Effector memory CD4-positive, alpha-beta T cell (primary cell): ENCODE measurements around the gene SBNO2.
"Not testable (repeated sequence)": the region's sequence is repeated elsewhere in the genome, so short reads cannot be mapped to it uniquely, and the experiment has no call there.

Experiments
- DNase-seq, 3 donors: peaks; one replicate each; pipeline ENCODE4 v3.0.0-alpha.2; 2020
- H3K27ac ChIP-seq: 2 replicates; pipeline ENCODE4 v1.7.0; 2013; ENCODE audit warnings: mild to moderate bottlenecking, low read length, moderate library complexity; ENCODE audit not compliant: insufficient read depth, poor library complexity, severe bottlenecking
- H3K27me3 ChIP-seq: replicated peaks from 2 replicates; pipeline ENCODE4 v1.7.0; 2013; ENCODE audit warnings: mild to moderate bottlenecking, low read length; ENCODE audit not compliant: insufficient read depth, control insufficient read depth, poor library complexity, severe bottlenecking
- H3K36me3 ChIP-seq: 2 replicates; pipeline ENCODE4 v1.7.0; 2013; ENCODE audit warnings: mild to moderate bottlenecking, low read length, moderate library complexity; ENCODE audit not compliant: control insufficient read depth, insufficient read depth
- H3K4me1 ChIP-seq: 2 replicates; pipeline ENCODE4 v1.7.0; 2013; ENCODE audit warnings: low read length, mild to moderate bottlenecking; ENCODE audit not compliant: control insufficient read depth, insufficient read depth, poor library complexity, severe bottlenecking
- H3K4me3 ChIP-seq: 2 replicates; pipeline ENCODE4 v1.7.0; 2013; ENCODE audit warnings: low read length, low read depth, mild to moderate bottlenecking; ENCODE audit not compliant: insufficient read depth, poor library complexity, severe bottlenecking
- H3K9me3 ChIP-seq: 2 replicates; pipeline ENCODE4 v1.7.0; 2013; ENCODE audit warnings: mild to moderate bottlenecking, low read length, moderate library complexity; ENCODE audit not compliant: control insufficient read depth

Gene SBNO2

DNA sequence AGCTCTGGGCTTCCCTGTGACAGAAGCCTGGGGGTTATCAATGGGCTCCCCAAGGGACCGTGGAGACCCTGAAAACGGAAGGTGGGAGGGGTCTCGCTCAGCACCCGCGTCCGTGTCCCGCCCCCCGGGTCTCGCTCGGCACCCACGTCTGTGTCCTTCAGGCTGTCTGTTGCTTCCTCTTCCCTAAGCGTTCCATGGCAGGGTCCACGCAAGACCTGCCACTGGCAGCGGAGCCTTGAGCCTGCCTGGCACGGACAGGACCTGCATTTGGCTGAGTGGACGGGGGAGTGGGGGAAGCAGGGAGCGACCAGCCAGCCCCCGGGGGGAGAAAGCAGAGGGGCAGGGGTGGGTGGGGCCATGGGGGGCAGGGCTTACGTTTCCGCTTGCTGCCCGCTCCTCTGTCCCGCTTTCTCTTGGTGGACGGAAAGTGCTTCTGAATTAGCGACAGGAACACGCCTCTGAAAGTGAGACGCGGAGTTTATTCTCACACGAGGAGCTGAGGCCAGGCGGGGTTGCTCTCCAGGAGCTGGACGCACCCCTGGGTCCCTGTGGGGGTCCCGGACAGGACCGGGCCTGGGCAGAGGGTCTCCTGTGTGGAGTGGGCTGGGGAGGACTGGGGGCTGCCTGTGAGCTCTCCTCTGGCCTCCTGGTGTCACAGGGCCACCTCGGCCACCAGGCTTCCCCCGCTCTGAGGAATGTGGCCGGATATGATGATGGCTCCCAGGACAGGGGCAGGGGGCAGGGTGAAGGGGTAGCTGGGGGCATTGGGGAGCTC is 58.2 kb downstream of the SBNO2 start:
- no peak for DNase-seq
- no peak overlapping the region for H3K27ac ChIP-seq
- H3K36me3 ChIP-seq, result peaks cover 78% of the 10 kb centered on the region
- no peaks in the 10 kb centered on the region for H3K9me3 ChIP-seq
- no peaks in the 10 kb centered on the region for H3K27me3 ChIP-seq
- peaks cover 10% of the 10 kb centered on the region for H3K4me1 ChIP-seq
- H3K4me3 ChIP-seq, result no peak overlapping the region

DNA sequence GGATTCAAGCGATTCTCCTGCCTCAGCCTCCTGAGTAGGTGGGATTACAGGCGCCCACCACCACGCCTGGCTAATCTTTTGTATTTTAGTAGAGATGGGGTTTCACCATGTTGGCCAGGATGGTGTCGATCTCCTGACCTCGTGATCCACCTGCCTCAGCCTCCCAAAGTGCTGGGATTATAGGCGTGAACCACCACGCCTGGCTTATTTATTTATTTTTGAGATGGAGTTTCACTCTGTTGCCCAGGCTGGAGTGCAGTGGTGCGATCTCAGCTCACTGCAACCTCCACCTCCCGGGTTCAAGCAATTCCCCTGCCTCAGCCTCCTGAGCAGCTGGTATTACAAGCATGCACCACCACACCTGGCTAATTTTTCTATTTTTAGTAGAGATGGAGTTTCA is 59.3 kb downstream of the SBNO2 start:
- H3K4me3 ChIP-seq, H3K4me1 ChIP-seq, H3K27ac ChIP-seq, H3K9me3 ChIP-seq, H3K27me3 ChIP-seq, DNase-seq: not testable (repeated sequence)
- peaks cover 79% of the 10 kb centered on the region for H3K36me3 ChIP-seq

DNA sequence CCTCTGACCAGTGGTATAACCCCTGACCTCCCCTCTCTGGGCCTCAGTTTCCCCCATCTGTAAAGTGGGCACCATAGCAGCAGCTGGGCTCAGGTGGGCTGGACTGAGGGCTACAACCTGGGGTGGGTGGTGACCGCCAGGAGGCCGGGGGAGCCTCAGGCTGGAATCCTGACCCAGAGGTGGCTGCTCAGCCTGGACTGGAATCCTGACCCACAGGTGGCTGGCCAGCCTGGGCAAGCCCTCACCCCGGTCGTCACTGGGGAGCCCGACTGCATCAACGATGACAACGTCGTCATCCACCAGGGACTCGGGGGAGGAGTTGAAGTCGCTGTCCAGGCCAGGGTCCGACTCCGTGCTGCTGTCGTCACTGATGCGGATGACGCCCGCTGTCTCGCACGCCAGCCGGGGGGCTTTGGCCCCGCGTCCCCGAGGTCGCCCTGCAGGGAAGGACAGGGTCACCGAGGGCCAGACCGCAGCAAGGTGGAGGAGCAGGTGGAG is 60.0 kb downstream of the SBNO2 start:
- no peak overlapping the region for H3K4me3 ChIP-seq
- peaks cover 78% of the 10 kb centered on the region for H3K36me3 ChIP-seq
- H3K27me3 ChIP-seq, result no peaks in the 10 kb centered on the region
- no peak overlapping the region for H3K27ac ChIP-seq
- H3K9me3 ChIP-seq, result no peaks in the 10 kb centered on the region
- DNase-seq, result no peak
- H3K4me1 ChIP-seq, result peaks cover 10% of the 10 kb centered on the region

DNA sequence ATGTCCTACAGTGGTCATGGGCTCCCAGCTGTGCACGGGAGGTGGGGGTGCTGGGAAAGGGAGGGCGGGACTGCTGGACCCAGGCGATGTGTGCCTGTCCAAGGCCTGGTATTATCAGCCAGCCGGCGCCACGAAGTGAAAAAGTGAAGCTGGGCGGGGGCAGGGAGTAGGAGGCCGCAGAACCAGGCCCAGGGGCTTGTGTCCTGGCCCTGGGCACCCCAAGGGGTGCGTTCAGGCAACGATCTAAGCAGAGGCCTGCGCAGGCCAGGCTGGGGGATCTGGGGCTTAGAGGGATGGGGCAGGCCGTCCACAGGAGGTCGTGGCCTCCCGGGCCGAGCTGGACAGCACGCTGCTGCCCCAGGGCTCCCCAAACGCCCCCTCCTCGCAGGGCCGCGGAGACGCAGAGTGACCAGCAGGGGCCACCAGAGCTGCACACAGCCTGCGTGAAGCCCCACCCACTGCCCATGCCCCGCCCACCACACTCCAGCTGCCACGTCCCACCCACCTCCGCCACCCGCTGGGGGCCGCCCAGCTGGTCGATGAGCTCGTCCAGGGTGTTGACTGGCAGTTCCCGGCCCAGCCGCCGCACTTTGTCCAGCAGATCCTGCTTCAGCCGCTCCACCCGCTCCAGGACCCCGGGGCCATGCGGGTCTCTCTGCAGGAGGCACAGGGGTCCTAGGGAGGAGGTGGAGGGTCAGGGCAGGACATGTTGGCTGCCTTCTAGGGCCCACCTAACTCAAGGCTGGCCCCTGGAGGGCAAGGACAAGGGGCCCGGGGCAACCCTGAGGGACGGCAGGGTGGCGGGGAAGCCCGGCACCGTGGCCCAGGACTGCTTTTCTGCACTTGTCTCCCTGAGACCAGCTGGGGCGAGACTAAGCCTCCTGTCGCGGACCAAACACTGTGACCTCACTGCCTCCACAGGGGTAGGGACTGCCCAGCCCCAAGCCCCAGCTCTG is 60.8 kb downstream of the SBNO2 start:
- H3K4me1 ChIP-seq, result peaks cover 10% of the 10 kb centered on the region
- H3K9me3 ChIP-seq, result no peaks in the 10 kb centered on the region
- H3K36me3 ChIP-seq, result peaks cover 76% of the 10 kb centered on the region
- H3K27me3 ChIP-seq, result no peaks in the 10 kb centered on the region
- no peak overlapping the region for H3K4me3 ChIP-seq
- H3K27ac ChIP-seq, result peak overlapping the region; percentile 42
- peak; percentile 61 to 77 (median 69) for DNase-seq

DNA sequence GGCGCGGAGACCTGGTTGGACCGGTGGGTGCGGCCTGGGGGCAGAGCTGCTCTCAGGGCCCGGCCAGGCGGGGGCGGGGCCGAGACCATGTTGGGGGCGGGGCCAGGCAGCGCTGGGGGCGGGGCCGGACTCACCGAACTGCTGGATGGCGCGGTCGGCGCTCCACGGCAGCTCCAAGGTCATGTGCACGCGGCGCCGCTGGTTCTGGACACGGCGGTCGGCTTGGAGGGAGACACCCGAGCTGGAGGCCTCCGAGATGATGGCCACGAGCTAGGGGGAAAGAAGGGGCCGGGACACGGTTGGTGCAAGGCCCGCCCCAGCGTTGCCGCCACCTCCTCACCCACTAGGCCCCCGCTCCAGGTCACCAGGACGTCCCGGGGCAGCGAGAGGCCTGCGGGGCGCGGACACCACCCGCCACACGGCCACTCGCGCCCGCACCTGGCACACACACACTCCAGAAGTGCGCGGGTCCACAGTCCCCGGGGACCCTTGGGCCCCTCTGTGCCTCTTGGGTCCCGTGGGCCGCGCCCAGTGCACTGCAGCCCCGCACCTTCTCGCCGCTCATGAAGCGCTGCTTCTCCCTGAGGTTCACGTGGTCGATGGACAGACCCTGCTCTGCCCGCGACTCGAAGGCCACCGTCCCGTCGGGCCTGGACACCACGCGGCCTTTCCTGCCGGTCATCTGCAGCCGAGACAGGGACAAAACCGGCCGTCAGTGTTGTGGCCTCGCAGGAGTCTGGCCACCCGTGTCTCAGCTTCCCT is 61.6 kb downstream of the SBNO2 start:
- Histone ChIP-seq H3K9me3 (no peaks in the 10 kb centered on the region), H3K27ac (peak overlapping the region; percentile 4), H3K36me3 (peaks cover 73% of the 10 kb centered on the region), H3K4me1 (peaks cover 10% of the 10 kb centered on the region), H3K4me3 (no peak overlapping the region), H3K27me3 (no peaks in the 10 kb centered on the region)
- no peak for DNase-seq

DNA sequence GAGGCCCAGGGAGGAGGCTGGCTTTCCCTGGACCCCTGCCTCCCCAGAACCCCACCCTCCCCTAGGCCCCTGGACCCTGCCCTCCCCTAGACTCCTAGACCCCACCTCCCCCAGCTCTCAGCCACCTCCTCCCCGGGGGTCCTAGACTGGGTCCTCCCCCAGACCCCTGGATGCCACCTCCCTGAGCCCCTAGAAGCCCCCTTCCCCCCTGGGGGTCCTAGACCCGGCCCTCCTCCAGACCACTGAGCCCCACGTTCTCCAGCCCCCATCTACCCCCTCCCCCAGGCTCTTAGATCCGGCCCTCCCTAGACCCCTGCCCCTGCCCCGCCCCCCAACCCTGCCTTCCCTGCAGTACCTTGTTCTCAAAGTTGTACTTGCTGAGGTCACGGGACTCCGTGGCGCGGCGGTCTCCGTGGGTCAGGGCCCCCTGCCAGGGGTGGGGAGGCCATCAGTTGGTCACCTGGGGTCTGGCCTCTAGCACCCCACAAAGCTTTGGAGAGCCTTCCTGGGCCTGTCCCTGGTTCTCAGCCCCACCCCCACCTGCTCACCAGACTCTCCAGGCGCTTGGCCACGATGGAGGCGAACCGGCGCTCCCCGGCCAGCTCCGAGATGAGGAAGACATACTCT is 62.3 kb downstream of the SBNO2 start:
- H3K4me1 ChIP-seq, result peaks cover 10% of the 10 kb centered on the region
- no peaks in the 10 kb centered on the region for H3K27me3 ChIP-seq
- peaks cover 73% of the 10 kb centered on the region for H3K36me3 ChIP-seq
- H3K27ac ChIP-seq, result peak overlapping the region; percentile 4
- no peak for DNase-seq
- H3K4me3 ChIP-seq, result no peak overlapping the region
- no peaks in the 10 kb centered on the region for H3K9me3 ChIP-seq

DNA sequence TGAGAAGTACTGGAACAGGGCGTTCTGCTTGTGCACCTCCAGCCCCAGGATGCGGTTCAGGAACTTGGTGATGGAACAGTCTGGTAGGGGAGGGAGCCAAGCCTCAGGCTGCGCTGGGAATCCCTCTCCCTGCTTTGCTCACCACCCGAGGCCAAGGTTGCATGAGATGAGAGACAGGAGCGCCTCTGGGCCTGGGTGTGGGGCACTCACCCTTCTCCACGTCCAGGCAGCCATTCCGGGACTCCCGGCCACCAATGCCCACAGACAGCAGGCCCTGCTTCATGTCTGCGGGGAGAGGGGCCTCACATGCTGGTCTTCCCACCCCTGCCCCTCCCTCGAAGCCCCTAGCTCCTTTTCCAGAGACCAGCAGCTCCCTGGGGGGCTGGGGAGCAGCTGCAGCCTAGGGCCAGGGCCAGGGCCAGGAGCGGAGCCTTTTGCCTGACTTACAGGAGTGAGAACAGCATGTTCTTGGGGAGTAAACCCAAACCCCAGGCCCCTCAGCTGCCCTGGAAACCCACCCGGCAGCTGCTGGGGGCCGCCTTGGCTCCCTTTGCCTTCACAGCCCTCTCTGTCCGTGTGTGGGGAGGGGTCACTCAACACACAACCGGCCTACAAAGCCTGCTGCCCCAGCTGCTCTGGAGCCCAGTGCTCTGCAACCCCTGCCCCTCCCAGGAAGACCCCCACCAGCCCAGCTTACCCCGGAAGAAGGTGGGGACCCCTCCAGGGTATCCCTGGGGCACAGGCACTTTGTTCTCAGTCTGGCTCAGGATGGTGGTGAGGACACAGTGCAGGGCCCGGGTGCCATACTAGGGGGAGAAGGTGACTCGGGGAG is 63.0 kb downstream of the SBNO2 start:
- no peak overlapping the region for H3K4me3 ChIP-seq
- H3K27ac ChIP-seq, result no peak overlapping the region
- no peaks in the 10 kb centered on the region for H3K9me3 ChIP-seq
- H3K4me1 ChIP-seq, result peaks cover 10% of the 10 kb centered on the region
- no peak for DNase-seq
- peaks cover 73% of the 10 kb centered on the region for H3K36me3 ChIP-seq
- H3K27me3 ChIP-seq, result no peaks in the 10 kb centered on the region

DNA sequence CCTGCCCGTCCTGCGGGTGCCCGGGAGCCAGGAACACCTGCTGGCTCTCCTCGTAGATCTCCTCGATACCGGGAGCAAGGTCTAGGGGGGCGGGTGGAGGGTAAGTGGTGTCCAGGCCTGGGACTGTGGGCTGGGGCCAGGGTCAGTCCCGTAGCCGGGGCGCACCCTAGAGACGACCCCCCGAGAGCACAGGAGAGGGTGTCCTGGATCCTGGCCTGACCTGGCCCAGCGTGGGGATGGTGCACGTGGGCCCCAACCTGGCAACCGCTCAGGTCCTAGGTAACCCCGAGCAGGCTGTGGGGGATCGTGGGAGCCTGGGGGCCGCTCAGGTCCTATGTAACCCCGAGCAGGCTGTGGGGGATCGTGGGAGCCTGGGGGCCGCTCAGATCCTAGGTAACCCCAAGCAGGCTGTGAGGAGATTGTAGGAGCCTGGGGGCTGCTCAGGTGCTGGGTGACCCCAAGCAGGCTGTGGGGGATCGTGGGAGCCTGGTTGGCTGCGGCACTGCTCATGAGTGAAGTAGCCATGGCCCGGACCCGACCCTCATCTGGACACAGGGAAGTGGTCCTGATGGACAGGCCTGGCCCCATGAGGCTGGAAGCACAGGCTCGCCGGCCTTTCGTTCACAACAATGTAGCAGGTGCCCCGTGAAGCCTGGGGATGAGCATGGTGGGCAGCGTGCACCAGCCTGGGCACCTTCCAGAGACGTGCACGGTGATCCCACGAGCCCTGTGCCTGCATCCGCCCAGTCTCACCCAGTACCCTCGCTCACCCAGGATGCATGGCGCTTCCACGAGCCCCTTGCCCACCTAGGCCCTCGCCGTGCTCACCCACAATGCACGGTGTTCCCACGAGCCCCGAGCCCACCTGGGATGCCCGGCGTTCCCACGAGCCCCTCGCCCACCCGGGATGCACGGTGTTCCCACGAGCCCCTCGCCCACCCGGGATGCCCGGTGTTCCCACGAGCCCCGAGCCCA is 64.1 kb downstream of the SBNO2 start:
- H3K36me3 ChIP-seq, result peaks cover 70% of the 10 kb centered on the region
- DNase-seq, result no peak
- peaks cover 17% of the 10 kb centered on the region for H3K4me1 ChIP-seq
- H3K9me3 ChIP-seq, result no peaks in the 10 kb centered on the region
- no peak overlapping the region for H3K4me3 ChIP-seq
- no peak overlapping the region for H3K27ac ChIP-seq
- H3K27me3 ChIP-seq, result no peaks in the 10 kb centered on the region
